CD4-positive, alpha-beta T cell treated with Interleukin-2 at 100 ng/mL for 4 hours (primary cell): ENCODE results near the gene ABCD3.

Source experiments
- DNase-seq: peaks from one replicate; pipeline ENCODE4 v3.0.0-alpha.2; 2020; ENCODE audit warnings: low spot score

Gene ABCD3

DNA sequence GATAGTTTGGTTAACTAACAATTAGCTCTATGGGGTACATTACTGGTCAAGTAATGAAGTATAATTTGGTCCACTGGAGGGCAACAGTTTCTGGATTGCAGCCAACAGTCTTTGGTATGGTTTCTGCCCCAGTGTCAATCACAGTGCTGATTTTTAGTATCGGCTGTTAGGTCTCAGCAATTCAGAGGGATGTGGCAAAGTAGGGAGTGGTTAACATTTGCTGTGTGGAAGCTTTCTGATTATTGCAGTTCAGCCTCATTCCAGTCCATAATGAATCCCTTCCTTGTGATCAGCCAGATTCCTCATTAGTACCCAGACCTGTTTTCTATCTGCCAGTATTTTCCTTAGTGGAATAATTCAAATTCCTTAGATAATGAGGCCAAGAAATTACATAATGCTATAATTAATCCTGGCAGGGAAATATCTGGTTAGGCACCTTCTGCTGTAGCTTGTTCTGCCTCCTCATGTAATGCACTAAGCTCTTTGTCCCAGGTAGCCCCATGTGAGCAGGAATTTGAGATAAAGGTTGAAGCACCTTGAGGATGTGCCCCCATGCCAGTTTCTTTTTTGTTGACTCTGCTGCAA, 109.3 kb downstream of the ABCD3 start:
- no peak for DNase-seq

DNA sequence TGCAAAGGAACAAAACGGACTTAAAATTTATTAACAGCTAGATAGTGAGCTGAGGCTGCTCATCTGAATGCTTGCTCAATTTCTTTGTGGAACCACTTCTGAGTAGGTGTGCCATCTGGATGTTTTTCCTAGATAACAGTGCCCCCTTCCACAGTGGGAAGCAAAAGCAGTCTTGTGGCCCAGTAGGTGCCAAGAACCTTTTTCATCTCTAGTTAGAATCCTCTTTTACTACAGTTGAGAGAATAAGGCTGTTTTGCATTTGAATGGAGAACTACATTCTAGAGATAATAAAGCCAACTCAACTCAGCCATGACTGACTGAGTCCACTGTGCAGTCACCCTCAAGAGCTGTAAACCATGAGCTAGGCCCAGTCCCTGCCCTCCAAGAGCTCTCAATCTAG, 110.1 kb downstream of the ABCD3 start:
- no peak for DNase-seq

DNA sequence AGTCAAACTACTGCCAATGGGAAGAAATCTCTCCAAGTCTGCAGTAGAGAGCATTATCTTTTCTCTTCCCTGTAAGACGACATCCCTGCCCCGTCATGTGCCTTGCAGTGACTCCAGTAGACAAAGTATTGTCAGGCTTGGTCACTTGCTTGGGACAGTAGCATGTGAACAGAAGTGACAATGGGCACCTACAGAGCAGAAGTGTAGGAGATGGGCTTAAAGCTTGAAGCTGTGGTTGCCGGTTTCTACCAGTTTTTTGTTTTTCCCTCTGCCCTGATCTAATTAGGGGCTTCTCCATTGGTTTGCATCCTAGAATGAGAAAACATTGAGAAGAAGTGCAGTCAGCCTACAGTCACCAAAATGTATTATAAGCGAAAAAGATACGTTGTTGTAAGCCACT, 110.6 kb downstream of the ABCD3 start:
- DNase-seq = no peak

DNA sequence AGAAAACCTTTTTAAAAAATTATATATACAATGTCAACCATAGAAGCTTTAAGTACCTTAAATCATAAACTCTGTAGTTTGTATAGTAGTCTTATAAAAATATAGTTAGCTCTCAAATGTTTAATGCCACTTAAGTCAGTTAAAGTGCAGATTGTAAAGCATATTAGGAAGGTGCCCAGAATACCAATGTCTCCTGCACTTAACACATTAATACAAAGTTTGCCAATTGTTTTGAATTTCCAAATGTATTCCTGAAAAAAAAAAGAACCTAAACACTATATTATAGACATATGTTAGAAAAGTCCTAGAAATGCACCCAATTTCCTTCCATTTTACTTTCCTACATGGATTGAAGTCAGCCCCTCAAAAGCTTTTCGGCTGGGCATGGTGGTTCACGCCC, 111.2 kb downstream of the ABCD3 start:
- DNase-seq = no peak

DNA sequence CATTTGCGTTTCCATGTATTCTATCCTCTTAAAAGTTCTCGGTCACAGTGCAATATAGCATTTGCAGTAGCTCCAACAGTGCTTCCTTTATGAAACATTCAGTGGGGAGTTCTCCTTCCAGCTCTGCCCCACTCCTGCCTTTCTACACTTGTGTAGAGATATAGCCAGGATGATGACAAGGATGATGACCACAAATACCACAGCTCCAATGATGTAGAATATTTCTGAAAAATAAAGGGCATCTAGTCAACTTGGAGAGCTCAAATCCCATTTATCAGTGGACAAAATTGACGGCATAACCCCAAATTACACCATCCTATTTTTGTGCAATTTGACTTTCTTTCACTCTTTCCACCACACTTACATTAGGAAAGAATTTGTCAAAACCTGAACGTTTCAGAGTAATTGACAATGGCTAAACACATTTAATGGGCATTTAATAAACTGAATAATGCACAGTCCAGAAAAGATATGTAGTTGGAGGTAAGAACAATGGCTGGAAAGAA, 112.2 kb downstream of the ABCD3 start:
- DNase-seq = no peak

DNA sequence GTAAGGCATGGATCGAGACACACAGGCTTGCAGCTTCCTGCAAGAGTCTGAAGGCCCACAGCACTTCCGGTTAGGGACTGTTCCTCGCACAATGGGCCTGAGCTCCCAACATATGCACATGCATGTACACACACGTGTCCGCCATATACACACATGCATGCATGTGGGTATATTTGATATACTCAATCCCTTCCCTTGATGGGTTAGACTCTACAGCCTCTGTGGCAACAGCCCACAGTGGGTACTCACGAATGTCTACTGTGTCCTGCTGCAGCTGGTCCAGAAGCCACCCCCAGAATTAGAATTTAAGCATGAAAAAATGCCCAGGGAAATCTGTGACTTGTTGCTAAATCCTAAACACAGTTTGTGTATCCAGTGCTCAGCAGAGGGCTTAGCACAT, 113.5 kb downstream of the ABCD3 start:
- DNase-seq = no peak

DNA sequence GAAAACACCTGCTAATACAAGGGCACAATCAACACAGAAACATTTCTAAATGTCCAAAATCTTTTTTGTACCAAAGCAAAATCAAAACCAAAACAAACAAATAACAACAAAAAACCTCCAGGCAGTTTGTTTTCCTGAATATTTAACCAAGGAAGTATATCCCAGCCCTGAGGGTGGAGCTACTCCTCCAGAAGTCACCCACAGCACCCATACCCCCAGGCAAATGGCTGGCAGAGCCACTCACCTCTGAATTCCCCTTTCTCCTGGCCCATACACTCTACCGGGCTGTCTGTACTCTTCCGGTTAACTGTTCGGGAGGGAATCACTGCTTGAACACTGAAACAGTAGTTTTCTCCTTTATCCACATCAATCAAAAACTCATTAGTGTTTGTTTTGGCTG, 113.9 kb downstream of the ABCD3 start:
- DNase-seq = no peak

DNA sequence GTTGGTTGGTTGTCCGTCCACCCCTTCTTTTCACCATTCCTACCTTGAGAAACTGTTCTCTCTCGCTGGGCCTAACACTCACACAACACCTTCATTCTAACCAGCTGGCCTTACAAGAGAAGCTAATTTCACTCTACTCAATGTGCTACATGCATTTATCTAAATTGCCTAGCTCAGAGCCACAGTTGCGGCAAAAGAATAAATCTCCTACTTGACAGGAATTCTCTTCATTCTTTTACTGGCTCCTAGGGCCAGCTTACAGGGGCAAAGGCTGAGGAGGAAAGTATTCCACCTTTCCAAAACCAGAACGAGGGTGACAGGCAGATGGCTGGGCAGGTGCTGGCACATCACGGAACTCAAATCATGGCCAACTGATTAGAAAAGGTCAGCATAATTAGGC, 116.9 kb downstream of the ABCD3 start:
- no peak for DNase-seq

DNA sequence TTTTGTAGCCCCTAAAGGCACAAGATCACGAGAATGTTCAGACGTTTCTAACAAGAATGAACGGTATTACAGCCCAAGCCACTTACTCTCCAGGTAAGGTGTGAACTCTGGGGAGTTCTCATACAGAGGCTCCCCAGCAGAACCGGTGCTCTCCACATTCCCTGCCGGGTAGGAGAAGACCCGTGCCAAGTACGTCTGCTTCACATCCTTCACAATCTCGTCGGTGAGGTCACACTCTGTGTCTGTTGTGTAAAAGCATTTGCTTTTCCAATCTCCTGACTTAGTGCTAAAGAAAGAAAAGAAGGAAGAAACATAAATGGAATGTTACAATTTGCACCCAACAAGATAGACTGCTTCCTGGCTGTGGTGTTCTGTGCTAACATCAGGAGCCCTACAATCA, 117.7 kb downstream of the ABCD3 start:
- DNase-seq = no peak

DNA sequence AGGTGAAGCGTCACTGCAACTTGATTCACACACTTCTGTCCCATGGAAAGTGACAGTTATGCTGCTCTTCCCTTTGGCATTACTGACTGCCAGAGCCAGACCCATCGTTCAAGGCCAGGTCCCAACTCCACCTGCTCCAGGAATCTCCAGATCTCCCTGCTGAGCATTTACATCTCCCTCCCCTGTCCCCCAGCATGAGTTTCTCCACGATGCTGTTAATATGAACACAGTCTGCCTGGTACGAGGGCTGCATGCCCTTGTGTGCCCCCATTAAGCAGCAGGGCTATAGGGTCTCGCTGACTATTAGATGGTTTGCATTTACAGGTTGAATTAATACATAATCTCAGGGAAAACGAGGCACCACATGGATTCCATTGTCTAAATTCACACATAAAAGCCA, 119.1 kb downstream of the ABCD3 start:
- no peak for DNase-seq

DNA sequence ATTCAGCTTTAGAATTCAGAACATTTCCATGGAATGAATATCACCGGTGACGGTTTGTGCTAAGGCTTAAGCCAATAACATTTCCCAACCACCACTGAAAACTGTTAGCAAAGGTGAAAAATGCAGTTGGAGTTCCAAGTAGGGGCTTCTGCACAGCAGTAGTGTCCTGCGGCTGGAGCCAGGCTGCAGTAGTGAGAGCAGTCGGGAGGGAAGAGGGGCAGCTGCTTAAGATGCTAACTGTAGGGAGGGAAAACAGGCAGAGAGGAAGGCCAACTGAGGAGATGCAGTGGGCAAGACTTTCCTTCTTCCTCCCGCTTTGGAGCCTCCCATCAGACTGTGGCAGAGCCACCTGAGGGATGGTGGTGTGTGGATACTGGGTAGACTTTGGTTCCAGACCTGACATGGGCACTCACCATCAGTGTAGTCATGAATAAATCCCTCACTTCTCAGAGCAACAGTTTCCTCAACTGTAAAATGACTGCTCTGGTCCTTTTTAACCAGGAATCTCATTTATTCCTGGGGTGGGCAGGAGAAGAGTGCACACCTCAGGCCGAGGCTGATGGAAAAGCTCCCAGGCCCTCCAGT, 120.1 kb downstream of the ABCD3 start:
- DNase-seq = no peak

DNA sequence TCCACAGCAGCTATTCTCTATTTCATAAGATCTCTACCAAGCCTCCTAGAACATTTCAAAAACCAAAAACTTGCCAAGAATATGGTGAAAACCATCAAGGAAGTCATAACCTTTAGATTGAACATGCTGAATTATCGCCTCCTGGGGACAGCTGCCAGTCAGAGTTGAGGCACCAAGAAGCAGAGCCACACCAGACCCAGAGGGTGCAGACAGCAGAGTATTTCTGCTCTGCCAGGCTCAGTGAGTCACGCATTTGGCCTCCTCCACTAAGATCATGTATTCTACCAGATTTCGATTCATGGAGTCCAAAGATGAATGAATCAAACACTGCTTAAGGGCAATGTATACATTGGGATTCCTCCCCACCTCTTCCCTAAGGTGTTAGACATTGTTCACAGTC, 121.3 kb downstream of the ABCD3 start:
- no peak for DNase-seq

DNA sequence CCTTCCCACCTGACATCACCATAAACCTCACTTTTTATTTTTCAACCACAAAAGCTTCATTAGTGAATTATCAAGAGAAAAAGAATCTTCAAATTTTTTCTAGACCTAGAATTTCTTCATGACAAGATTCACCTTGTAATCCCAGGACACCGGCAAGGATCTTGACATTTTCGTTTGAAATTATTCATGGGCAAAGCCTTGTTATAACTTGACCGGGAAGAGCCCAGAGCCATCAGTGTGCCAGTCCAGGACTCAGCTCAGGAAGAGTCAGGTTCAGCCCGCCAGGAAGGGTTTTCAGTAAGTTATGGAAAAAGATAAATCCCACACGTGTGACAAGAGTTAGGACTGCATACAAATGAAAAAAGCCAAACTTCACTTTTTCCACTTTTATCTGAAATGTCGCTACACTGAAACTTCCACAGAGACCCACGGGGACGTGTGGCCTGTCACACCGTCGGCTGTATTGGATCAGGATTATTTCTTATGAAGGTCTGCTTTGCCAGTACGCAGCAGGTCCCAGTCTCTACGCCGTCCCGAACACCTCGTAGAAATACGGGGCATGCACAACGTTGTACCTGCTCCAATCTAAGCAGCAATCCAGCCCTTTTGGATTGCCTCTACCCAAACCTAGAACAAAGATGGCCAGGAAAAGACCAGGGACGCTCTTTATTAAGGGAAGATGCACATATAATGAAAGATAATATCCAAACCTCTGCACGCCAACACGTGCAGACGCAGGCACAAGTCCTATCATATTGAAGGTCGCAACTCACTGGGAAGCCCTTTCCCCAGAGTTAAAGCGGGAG, 122.5 kb downstream of the ABCD3 start:
- no peak for DNase-seq

DNA sequence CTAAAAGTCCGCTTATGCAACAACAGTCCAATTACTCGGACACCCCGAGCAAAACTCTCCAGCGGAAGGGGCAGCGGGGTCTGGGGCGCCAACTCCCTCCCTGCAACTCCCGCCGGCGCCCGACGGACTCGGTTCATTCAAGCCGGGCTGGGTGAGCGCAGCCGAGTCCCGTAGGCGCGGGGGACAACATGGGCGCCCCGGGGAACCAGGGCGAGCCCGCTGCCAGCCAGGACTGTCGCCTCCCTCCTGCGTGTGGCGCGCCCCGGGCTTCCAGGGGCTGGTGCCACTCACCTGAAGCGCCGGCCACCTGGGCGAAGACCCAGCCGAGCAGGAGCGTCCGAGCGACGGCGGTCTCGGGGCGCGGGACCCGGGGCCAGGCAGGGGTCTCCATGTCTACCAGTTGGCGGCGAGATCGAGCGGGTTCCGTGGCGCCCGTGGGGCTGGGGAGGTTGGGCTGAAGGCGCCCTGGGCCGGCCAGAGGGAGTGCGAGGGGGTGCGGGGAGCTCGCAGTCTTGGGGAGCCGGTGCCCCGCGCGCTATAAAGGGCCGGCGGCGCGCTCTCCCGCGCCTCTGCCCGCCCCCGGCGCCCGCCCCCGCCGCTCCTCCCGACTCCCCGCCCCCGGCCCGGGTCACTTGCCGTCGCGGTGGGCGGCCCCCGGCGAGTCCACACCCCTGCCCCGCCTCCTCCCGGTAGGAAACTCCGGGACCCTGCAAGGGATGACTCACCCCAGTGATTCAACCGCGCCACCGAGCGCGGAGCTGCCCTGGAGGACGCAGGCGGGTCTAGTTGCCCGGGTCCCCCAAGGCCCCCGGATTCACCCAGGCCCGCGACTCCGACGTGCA, 123.3 kb downstream of the ABCD3 start, which contains the start of gene F3:
F3 (minus strand) TSS at position 514 of the 842 bp plus-strand sequence; CDS start at position 391, 123 bp downstream.
- DNase-seq = peak; percentile 36

DNA sequence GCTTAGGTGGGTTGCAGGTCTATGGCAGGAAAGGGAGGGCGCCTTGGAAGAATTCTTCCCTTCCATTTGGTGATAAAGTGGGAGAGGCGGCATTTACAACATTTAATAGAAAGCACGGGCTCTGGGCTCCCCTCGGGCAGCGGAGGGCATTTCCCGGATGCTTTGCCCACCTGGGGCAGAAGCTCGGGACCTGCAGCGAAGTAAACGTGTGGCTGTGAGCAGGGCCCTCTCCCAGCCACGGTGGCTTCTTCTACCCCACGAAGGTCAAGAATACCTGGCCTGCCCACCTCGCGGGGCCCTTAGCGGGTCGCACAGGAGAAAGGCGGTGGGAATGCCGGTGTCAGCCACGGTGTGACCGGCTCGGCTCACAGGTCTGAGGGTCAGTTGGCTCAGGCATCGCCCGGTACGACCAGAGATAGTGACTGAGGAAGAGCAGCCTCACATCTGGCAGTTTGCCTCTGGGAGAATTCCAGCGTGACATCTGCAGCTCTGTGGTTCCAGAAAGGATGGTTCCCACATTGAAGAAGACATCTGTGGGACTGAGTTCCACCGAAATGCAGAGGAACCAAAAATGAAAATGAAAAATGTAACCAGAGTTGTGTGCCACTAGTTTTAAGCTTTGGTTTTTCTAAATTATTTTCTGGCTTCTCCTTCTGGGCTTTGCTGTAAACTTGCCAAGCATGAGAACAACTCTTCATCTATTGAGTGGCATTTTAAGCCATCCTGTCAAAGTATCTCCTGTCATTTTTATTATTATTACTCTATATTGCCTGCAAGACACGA, 124.1 kb downstream of the ABCD3 start:
- no peak for DNase-seq

DNA sequence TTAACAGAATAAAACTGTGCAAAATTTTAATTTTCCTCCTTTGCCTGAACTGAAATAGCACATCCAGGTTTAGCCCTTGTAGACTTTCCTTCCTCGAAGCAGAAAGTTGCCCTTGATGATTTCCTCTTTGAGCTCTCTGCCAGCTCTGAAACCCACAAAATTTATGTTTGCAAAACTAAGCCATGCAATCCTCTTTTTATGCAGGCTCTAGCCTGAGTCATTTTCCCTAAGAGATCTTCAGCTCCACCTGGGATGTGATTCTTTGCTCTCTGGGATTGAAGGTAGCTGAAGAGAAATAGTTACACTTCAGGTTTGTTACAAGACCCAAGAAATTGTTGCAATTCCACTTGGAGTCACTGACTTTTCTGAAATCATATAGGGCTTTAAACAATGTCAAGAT, 124.8 kb downstream of the ABCD3 start:
- DNase-seq = no peak

DNA sequence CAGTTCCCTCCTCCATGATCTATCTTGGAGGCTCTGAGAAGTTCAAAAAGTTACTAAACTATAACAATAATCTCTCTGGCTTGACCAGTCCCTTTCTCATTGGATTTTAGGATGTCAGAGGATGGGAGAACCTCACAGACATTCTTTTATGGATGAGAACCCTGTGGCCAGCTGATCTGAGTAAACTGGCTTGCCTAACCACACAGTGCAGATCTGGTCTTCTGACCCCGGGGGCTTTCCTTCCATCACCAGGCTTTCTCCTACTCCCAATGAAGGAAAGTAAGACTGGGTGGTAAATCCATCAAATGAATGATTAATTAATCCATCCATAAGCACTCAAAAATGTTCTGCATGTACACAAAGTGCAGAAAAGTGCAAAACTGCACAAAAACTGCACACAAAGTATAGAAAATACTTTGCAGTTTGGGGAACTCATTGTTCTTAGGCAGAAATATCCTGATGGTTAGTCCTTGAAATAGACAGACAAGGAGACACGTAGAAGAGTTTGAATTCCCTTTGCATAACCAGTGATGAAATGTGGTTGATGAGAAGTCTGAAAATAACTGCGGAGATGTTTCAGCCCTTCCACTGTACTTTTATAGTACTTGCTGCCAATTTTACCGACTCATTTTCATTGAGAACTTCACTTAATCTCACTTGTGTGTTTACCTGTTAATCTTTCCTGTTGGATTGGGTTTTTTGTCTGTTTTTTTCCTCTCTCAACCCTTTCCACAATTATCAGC, 125.9 kb downstream of the ABCD3 start:
- no peak for DNase-seq

DNA sequence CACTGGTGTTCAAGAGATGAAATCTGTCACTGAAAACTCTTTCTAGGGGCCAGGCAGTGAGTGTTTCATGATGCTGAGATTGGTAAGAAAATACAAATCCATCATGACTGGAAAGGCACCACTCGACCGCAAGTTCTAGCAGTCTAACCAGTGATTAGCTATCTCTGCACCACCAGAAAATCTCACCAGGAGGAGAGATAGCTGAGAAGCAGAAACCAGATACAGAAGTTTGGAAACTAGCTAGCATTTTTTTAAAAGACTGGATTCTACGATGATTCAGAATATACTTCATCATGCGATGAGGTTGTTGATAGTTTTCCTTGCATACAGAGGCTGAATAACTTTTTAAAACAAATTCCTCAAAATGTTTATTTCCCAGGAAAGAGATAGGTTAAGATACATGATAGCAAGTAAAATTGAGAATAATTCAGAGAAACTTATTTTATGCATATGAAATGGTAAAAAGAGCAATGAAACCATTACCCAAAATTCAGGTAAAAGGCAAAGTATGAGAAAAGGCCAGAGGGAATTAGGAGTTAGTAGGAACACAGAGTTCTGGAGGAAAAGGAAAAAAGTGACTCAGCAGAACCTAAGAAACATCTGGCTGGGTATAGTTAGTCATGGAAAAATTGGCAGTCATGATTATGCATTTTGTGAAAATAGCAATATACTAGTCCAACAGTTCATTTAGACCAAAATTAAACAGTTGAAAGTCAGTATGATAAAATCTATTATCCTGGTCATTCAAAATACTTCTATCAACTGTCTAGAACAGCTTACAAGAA, 126.7 kb downstream of the ABCD3 start:
- no peak for DNase-seq

DNA sequence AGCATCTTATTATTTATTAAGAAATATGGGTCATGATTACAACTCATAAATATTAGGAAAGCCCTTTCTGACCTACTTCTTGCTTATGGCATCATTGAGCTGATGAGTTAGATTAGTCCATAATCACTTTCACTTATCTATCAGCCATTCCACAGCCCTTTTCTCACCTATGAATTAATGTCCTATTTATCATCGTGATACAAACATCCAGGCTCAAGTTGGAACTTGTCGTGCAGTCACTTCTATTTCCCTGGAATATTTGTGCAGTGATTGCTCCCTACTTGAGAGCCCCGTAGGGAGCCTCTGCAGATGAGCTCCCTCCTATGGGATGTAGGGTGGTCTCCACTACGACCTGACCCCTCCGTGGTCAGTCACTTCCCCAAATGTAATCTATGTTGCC, 131.5 kb downstream of the ABCD3 start:
- DNase-seq = no peak

DNA sequence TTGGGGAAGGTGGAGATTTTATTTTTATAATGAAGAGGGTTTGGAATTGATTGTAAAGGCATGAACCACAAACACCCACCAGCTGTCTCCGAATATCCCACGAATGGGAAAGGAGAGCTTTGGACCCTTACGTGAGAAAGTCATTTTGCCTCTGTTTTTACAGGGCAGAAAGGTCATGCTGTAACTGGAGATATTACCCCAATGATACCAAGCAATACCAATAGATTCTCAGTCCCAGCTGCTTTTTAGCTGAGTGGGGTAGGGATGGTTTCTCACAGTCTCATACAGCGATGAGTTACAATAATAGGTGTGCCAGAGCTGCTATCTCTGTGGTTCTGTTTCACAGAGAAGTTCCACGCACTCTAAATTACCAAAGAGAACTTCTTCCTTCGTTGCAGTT, 132.2 kb downstream of the ABCD3 start:
- DNase-seq = no peak
